HepG2 (cell line): ENCODE results near the gene RASSF8. TPM values are rescaled to one million over a fixed set of nuclear protein-coding genes. Genes with fewer than 3 reads are reported as not detected.
A peak's percentile ranks its signal among the peaks of the same experiment; 100 is the strongest.

ENCODE experiments used
- AKAP8 ChIP-seq: sonication (generic); formaldehyde crosslinking; IDR thresholded peaks from 2 replicates; pipeline ENCODE4 v1.5.1; 2020; ENCODE audit warnings: mild to moderate bottlenecking, missing genetic modification reagents
- DMTF1 ChIP-seq: sonication (generic); formaldehyde crosslinking; IDR thresholded peaks from 2 replicates; pipeline ENCODE4 v1.4.0; 2020; ENCODE audit warnings: mild to moderate bottlenecking, missing genetic modification reagents
- NFIC ChIP-seq: IDR thresholded peaks from 2 replicates; pipeline ENCODE4 v1.6.1; 2012; ENCODE audit warnings: mild to moderate bottlenecking, low read length, inconsistent platforms
- ZBTB3 ChIP-seq: sonication (generic); formaldehyde crosslinking; IDR thresholded peaks from 2 replicates; pipeline ENCODE4 v1.4.0; 2020; ENCODE audit warnings: low read depth, mild to moderate bottlenecking, moderate library complexity, missing genetic modification reagents, borderline replicate concordance
- ZC3H13 ChIP-seq: sonication (generic); formaldehyde crosslinking; IDR thresholded peaks from 2 replicates; pipeline ENCODE4 v1.8.1; 2023; ENCODE audit warnings: mild to moderate bottlenecking, missing genetic modification reagents, moderate library complexity
- ZFP1 ChIP-seq: IDR thresholded peaks from 2 replicates; pipeline ENCODE4 v1.6.1; 2016
- ZNF142 ChIP-seq: sonication (generic); formaldehyde crosslinking; IDR thresholded peaks from 2 replicates; pipeline ENCODE4 v1.4.0; 2020; ENCODE audit warnings: missing genetic modification reagents
- ZNF235 ChIP-seq: sonication (generic); formaldehyde crosslinking; IDR thresholded peaks from 2 replicates; pipeline ENCODE4 v1.8.1; 2023; ENCODE audit warnings: mild to moderate bottlenecking, missing genetic modification reagents, borderline replicate concordance
- ZNF280B ChIP-seq: sonication (generic); formaldehyde crosslinking; IDR thresholded peaks from 2 replicates; pipeline ENCODE4 v1.5.0; 2020; ENCODE audit warnings: missing genetic modification reagents, mild to moderate bottlenecking, borderline replicate concordance
- ZNF629 ChIP-seq: sonication (generic); formaldehyde crosslinking; conservative IDR thresholded peaks from 2 replicates; pipeline ENCODE4 v1.5.0; 2020; ENCODE audit warnings: missing genetic modification reagents
- ZNF782 ChIP-seq: sonication (generic); formaldehyde crosslinking; IDR thresholded peaks from 2 replicates; pipeline ENCODE4 v1.4.0; 2020; ENCODE audit warnings: missing genetic modification reagents, mild to moderate bottlenecking, borderline replicate concordance
- polyA plus RNA-seq, 8 experiments: library from polyadenylated mRNA; depleted of rRNA in 3 of 8; stranded (reverse) in 7 of 8; unstranded in 1 of 8; fragments of >200 nt; fragmentation: Illumina TruSeq in 4 of 8; extraction: Trizol in 4 of 8; gene quantifications; 2 replicates each; pipeline versions ENCODE4 v1.2.1 to v1.2.3, GENCODE V29; 2011 to 2016; ENCODE audit warnings: low read depth in 4 of 8, missing spikeins in 1 of 8, mixed read lengths in 1 of 8; ENCODE audit not compliant: insufficient read depth in 1 of 8
- total RNA-seq, 5 experiments: library from RNA; depleted of rRNA; stranded (reverse); fragments of >200 nt; fragmentation: Illumina TruSeq; extraction: Trizol; gene quantifications; 2 replicates each; pipeline ENCODE4 v1.2.3, GENCODE V29; 2016; ENCODE audit warnings: low read depth in 1 of 5
- TF ChIP-seq, protein P1 (sequence below): sonication (generic); formaldehyde crosslinking; IDR thresholded peaks from 2 replicates; pipeline ENCODE4 v1.4.0; 2020; ENCODE audit warnings: missing genetic modification reagents, borderline replicate concordance
- TF ChIP-seq, protein P2 (sequence below): sonication (generic); formaldehyde crosslinking; IDR thresholded peaks from 2 replicates; pipeline ENCODE4 v1.8.0; 2022; ENCODE audit warnings: low read depth, missing genetic modification reagents

Gene RASSF8
- total and polyA plus RNA-seq, 2 of the 13 experiments (the other 11 are each of a cell fraction or from before 2014, with no cell fraction given) = 0.82 to 9.2 TPM

GRCh38 chr12:26113853-26114719, 155.6 kb downstream of the RASSF8 start (continued):
- peak; percentile 66; the same call in 1 of the 2 replicates for TF ChIP-seq ZNF142 (CRISPR knock-in tag)
- TF ChIP-seq, protein P1, sequence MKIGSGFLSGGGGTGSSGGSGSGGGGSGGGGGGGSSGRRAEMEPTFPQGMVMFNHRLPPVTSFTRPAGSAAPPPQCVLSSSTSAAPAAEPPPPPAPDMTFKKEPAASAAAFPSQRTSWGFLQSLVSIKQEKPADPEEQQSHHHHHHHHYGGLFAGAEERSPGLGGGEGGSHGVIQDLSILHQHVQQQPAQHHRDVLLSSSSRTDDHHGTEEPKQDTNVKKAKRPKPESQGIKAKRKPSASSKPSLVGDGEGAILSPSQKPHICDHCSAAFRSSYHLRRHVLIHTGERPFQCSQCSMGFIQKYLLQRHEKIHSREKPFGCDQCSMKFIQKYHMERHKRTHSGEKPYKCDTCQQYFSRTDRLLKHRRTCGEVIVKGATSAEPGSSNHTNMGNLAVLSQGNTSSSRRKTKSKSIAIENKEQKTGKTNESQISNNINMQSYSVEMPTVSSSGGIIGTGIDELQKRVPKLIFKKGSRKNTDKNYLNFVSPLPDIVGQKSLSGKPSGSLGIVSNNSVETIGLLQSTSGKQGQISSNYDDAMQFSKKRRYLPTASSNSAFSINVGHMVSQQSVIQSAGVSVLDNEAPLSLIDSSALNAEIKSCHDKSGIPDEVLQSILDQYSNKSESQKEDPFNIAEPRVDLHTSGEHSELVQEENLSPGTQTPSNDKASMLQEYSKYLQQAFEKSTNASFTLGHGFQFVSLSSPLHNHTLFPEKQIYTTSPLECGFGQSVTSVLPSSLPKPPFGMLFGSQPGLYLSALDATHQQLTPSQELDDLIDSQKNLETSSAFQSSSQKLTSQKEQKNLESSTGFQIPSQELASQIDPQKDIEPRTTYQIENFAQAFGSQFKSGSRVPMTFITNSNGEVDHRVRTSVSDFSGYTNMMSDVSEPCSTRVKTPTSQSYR (CRISPR knock-in tag) = peak; percentile 58
- peak; percentile 97 for TF ChIP-seq ZNF280B
- TF ChIP-seq, protein P2, sequence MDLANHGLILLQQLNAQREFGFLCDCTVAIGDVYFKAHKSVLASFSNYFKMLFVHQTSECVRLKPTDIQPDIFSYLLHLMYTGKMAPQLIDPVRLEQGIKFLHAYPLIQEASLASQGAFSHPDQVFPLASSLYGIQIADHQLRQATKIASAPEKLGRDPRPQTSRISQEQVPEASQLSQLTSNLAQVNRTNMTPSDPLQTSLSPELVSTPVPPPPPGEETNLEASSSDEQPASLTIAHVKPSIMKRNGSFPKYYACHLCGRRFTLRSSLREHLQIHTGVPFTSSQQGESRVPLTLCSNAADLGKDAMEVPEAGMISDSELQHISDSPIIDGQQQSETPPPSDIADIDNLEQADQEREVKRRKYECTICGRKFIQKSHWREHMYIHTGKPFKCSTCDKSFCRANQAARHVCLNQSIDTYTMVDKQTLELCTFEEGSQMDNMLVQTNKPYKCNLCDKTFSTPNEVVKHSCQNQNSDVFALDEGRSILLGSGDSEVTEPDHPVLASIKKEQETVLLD (CRISPR knock-in tag) = peak; percentile 69; the same call in 1 of the 2 replicates
- no peak for TF ChIP-seq ZFP1 (CRISPR knock-in tag)
- 0 out of 2 replicates have a peak, but pooled peaks have one; percentile 81 for TF ChIP-seq ZNF782 (CRISPR knock-in tag)
- TF ChIP-seq ZNF629 (CRISPR knock-in tag) = no peak
- peak; percentile 56; the same call in 1 of the 2 replicates for TF ChIP-seq ZNF235
- TF ChIP-seq DMTF1 (CRISPR knock-in tag) = no peak
- TF ChIP-seq ZC3H13 = peak; percentile 92
- no peak for TF ChIP-seq NFIC
- TF ChIP-seq AKAP8 (CRISPR knock-in tag) = peak; percentile 82
- no peak for TF ChIP-seq ZBTB3 (CRISPR knock-in tag)
